WTC11 (cell line): ENCODE data around the gene TRMT6. TPM values are rescaled to one million over a fixed set of nuclear protein-coding genes. Genes with fewer than 3 reads are reported as not detected.

ENCODE experiments used
- ATAC-seq: fragments of 200-7000 bp; cut with Tn5 transposase; 2 replicates; pipeline ENCODE4 v1.10.0; 2021; ENCODE audit warnings: mild to moderate bottlenecking, moderate library complexity
- CTCF ChIA-PET: fragments of 300-600 bp; sonication (Branson Sonifier 250); formaldehyde crosslinking; loops from one replicate; lab custom pipeline; 2021; ENCODE audit warnings: antibody characterized with exemption; lab: Charles Lee
- POLR2A ChIA-PET: fragments of 350-600 bp; sonication (Branson Sonifier 250); formaldehyde crosslinking; loops from one replicate; lab custom pipeline; 2021; ENCODE audit warnings: antibody characterized with exemption; lab: Charles Lee
- DNase-seq: peaks from one replicate; pipeline ENCODE4 v3.0.0; 2021; ENCODE audit warnings: low spot score
- H3K27ac Mint-ChIP-seq: 2 replicates; pipeline ENCODE4 v1.8.0; 2021; ENCODE audit warnings: mixed read lengths
- H3K27me3 Mint-ChIP-seq: 2 replicates; pipeline ENCODE4 v1.8.0; 2021; ENCODE audit warnings: low read depth, mild to moderate bottlenecking, moderate library complexity, mixed read lengths
- H3K36me3 Mint-ChIP-seq: 2 replicates; pipeline ENCODE4 v1.8.0; 2021; ENCODE audit warnings: mixed read lengths
- H3K4me1 Mint-ChIP-seq: 2 replicates; pipeline ENCODE4 v1.8.0; 2022; ENCODE audit warnings: mixed read lengths
- H3K4me3 Mint-ChIP-seq: 2 replicates; pipeline ENCODE4 v1.8.0; 2021; ENCODE audit warnings: mild to moderate bottlenecking, moderate library complexity, mixed read lengths
- H3K9me3 Mint-ChIP-seq: 2 replicates; pipeline ENCODE4 v1.8.0; 2021; ENCODE audit warnings: mixed read lengths
- ATF6 ChIP-seq: sonication (generic); formaldehyde crosslinking; IDR thresholded peaks from 2 replicates; pipeline ENCODE4 v1.8.1; 2023; ENCODE audit warnings: mild to moderate bottlenecking, missing genetic modification reagents
- E2F4 ChIP-seq: sonication (generic); formaldehyde crosslinking; IDR thresholded peaks from 2 replicates; pipeline ENCODE4 v1.8.1; 2022; ENCODE audit warnings: low read depth, mild to moderate bottlenecking, moderate library complexity, missing genetic modification reagents, borderline replicate concordance
- E2F5 ChIP-seq: sonication (generic); formaldehyde crosslinking; IDR thresholded peaks from 2 replicates; pipeline ENCODE4 v1.8.1; 2022; ENCODE audit warnings: mild to moderate bottlenecking, moderate library complexity, missing genetic modification reagents
- EMX1 ChIP-seq: fragments of 250-450 bp; sonication (Bioruptor Pico); IDR thresholded peaks from 2 replicates; pipeline ENCODE4 v1.8.0; 2021; ENCODE audit warnings: mild to moderate bottlenecking
- FOXK1 ChIP-seq: sonication (generic); formaldehyde crosslinking; IDR thresholded peaks from 2 replicates; pipeline ENCODE4 v1.8.0; 2022; ENCODE audit warnings: mild to moderate bottlenecking, moderate library complexity, missing genetic modification reagents
- HMGXB4 ChIP-seq: sonication (generic); formaldehyde crosslinking; IDR thresholded peaks from 2 replicates; pipeline ENCODE4 v1.8.1; 2023; ENCODE audit warnings: mild to moderate bottlenecking, moderate library complexity, missing genetic modification reagents
- JAZF1 ChIP-seq: fragments of 250-450 bp; sonication (Bioruptor Pico); IDR thresholded peaks from 2 replicates; pipeline ENCODE4 v1.9.0; 2021; ENCODE audit warnings: moderate library complexity, mild to moderate bottlenecking, inconsistent platforms
- MAX ChIP-seq: sonication (generic); formaldehyde crosslinking; IDR thresholded peaks from 2 replicates; pipeline ENCODE4 v1.8.0; 2022; ENCODE audit warnings: mild to moderate bottlenecking, missing genetic modification reagents
- MLX ChIP-seq: sonication (generic); formaldehyde crosslinking; IDR thresholded peaks from 2 replicates; pipeline ENCODE4 v1.8.1; 2023; ENCODE audit warnings: mild to moderate bottlenecking, missing genetic modification reagents, moderate library complexity
- MXD4 ChIP-seq: fragments of 250-450 bp; sonication (Bioruptor Pico); IDR thresholded peaks from 2 replicates; pipeline ENCODE4 v1.8.0; 2021; ENCODE audit warnings: mild to moderate bottlenecking, moderate library complexity, borderline replicate concordance
- NFATC4 ChIP-seq: fragments of 250-450 bp; sonication (Bioruptor Pico); IDR thresholded peaks from 2 replicates; pipeline ENCODE4 v1.9.0; 2021; ENCODE audit warnings: mild to moderate bottlenecking
- NR1H2 ChIP-seq: sonication (generic); formaldehyde crosslinking; IDR thresholded peaks from 2 replicates; pipeline ENCODE4 v1.9.0; 2021; ENCODE audit warnings: mild to moderate bottlenecking, moderate library complexity, missing genetic modification reagents
- RELA ChIP-seq: sonication (generic); formaldehyde crosslinking; IDR thresholded peaks from 2 replicates; pipeline ENCODE4 v1.8.1; 2022; ENCODE audit warnings: missing genetic modification reagents, mild to moderate bottlenecking, borderline replicate concordance
- SP1 ChIP-seq: sonication (generic); formaldehyde crosslinking; conservative IDR thresholded peaks from 2 replicates; pipeline ENCODE4 v1.8.1; 2022; ENCODE audit warnings: missing genetic modification reagents
- STAT6 ChIP-seq: sonication (generic); formaldehyde crosslinking; conservative IDR thresholded peaks from 2 replicates; pipeline ENCODE4 v1.8.1; 2023; ENCODE audit warnings: mild to moderate bottlenecking, low read depth, missing genetic modification reagents, moderate library complexity
- TCF7 ChIP-seq: sonication (generic); formaldehyde crosslinking; IDR thresholded peaks from 2 replicates; pipeline ENCODE4 v1.8.0; 2022; ENCODE audit warnings: mild to moderate bottlenecking, low read depth, missing genetic modification reagents, moderate library complexity
- ZBTB21 ChIP-seq: sonication (generic); formaldehyde crosslinking; IDR thresholded peaks from 2 replicates; pipeline ENCODE4 v1.8.1; 2023; ENCODE audit warnings: mild to moderate bottlenecking, missing genetic modification reagents, borderline replicate concordance
- ZNF396 ChIP-seq: fragments of 250-450 bp; sonication (Bioruptor Pico); IDR thresholded peaks from 2 replicates; pipeline ENCODE4 v1.8.0; 2021; ENCODE audit warnings: mild to moderate bottlenecking, moderate library complexity, borderline replicate concordance
- ZNF532 ChIP-seq: fragments of 250-450 bp; sonication (Bioruptor Pico); IDR thresholded peaks from 2 replicates; pipeline ENCODE4 v1.9.0; 2021; ENCODE audit warnings: mild to moderate bottlenecking, borderline replicate concordance
- total RNA-seq: library from RNA; stranded (reverse); gene quantifications from 3 replicates; pipeline ENCODE4 v1.2.3, GENCODE V29; 2021

Gene TRMT6
- total RNA-seq, 1 experiment from 2014 or later = 17.2 TPM

- POLR2A ChIA-PET = no interaction called here
Measured at GRCh38 chr20:5923493-5923892, 26.8 kb downstream of the TRMT6 start.

GRCh38 chr20:5920581-5920980, 29.8 kb downstream of the TRMT6 start:
- Mint-ChIP-seq H3K4me1 (peaks cover 11% of the 10 kb centered on the region), H3K27ac (no peak overlapping the region), H3K9me3 (peaks cover 6% of the 10 kb centered on the region), H3K36me3 (no peaks in the 10 kb centered on the region), H3K27me3 (peaks cover 6% of the 10 kb centered on the region; the same call in 1 of the 2 replicates), H3K4me3 (no peak overlapping the region)
- CTCF ChIA-PET = interaction anchor here (1.1 kb wide), 1 partner anchor 363 kb away, joined by 3 read pairs; no protein-coding TSS in a partner anchor
- DNase-seq (no peak), ATAC-seq (no peak)
- POLR2A ChIA-PET = no interaction called here
- TF ChIP-seq NFATC4 (CRISPR knock-in tag) (no peak), ATF6 (no peak), RELA (CRISPR knock-in tag) (no peak), HMGXB4 (CRISPR knock-in tag) (no peak), ZNF396 (CRISPR knock-in tag) (no peak), ZNF532 (CRISPR knock-in tag) (no peak)

More at GRCh38 chr20:5923493-5923892, 26.8 kb downstream of the TRMT6 start:
- no peak for DNase-seq
- no peak for ATAC-seq
- TF ChIP-seq E2F4 (CRISPR knock-in tag) (no peak), MXD4 (no peak), E2F5 (CRISPR knock-in tag) (no peak), TCF7 (CRISPR knock-in tag) (no peak), ZBTB21 (CRISPR knock-in tag) (no peak), MLX (no peak), JAZF1 (CRISPR knock-in tag) (no peak), STAT6 (CRISPR knock-in tag) (no peak), MAX (CRISPR knock-in tag) (no peak), SP1 (no peak), NR1H2 (CRISPR knock-in tag) (no peak), EMX1 (no peak), FOXK1 (no peak)
- peaks cover 6% of the 10 kb centered on the region for H3K9me3 Mint-ChIP-seq
- no peaks in the 10 kb centered on the region for H3K36me3 Mint-ChIP-seq
- no peak overlapping the region for H3K4me3 Mint-ChIP-seq
- no peak overlapping the region for H3K27ac Mint-ChIP-seq
- H3K27me3 Mint-ChIP-seq = peaks cover 6% of the 10 kb centered on the region; the same call in 1 of the 2 replicates
- H3K4me1 Mint-ChIP-seq = peaks cover 11% of the 10 kb centered on the region
- CTCF ChIA-PET = interaction anchor here (0.7 to 1.0 kb wide), 2 partner anchors 11 to 394 kb away, joined by 3 read pairs; no protein-coding TSS in a partner anchor
